GM23248 (cell line): ENCODE measurements around the gene VTI1A.

Source experiments
- EZH2 ChIP-seq: fragments of 200-600 bp; sonication (generic); IDR thresholded peaks from 2 replicates; pipeline ENCODE4 v1.6.1; 2018; ENCODE audit warnings: antibody characterized with exemption, mild to moderate bottlenecking; ENCODE audit not compliant: insufficient read depth, poor library complexity, severe bottlenecking
- EZH2phosphoT487 ChIP-seq: fragments of 200-600 bp; sonication (generic); IDR thresholded peaks from 2 replicates; pipeline ENCODE4 v1.6.1; 2018; ENCODE audit warnings: antibody characterized with exemption, moderate library complexity, mild to moderate bottlenecking, low read depth; ENCODE audit not compliant: insufficient read depth

- TF ChIP-seq EZH2phosphoT487, result no peak
- TF ChIP-seq EZH2, result no peak
Observed at GRCh38 chr10:112724404-112724991, 277.5 kb downstream of the VTI1A start.
